Subcutaneous abdominal adipose tissue (tissue), 5 donors: ENCODE results near the gene USP54.

Experiments
- H3K27ac ChIP-seq: one replicate; pipeline ENCODE4 v1.7.0; 2013; ENCODE audit warnings: low read depth, mild to moderate bottlenecking, inconsistent platforms, low read length, moderate library complexity
- H3K27me3 ChIP-seq, 5 donors: one replicate each; pipeline ENCODE4 v1.7.0; 2013; ENCODE audit warnings: low read length in 5 of 5, inconsistent platforms in 1 of 5; ENCODE audit not compliant: control insufficient read depth in 5 of 5, insufficient read depth in 4 of 5
- H3K36me3 ChIP-seq, 5 donors: one replicate each; pipeline ENCODE4 v1.7.0; 2013; ENCODE audit warnings: low read length in 5 of 5; ENCODE audit not compliant: control insufficient read depth in 5 of 5, insufficient read depth in 5 of 5
- H3K4me1 ChIP-seq, 5 donors: one replicate each; pipeline ENCODE4 v1.7.0; 2013; ENCODE audit warnings: low read length in 5 of 5, mild to moderate bottlenecking in 3 of 5, moderate library complexity in 1 of 5; ENCODE audit not compliant: control insufficient read depth in 5 of 5, insufficient read depth in 5 of 5
- H3K4me3 ChIP-seq, 5 donors: one replicate each; pipeline ENCODE4 v1.7.0; 2013; ENCODE audit warnings: low read length in 5 of 5, low read depth in 1 of 5
- H3K9ac ChIP-seq, 5 donors: one replicate each; pipeline ENCODE4 v1.7.0; 2013; ENCODE audit warnings: low read length in 5 of 5, mild to moderate bottlenecking in 4 of 5, moderate library complexity in 3 of 5
- H3K9me3 ChIP-seq, 5 donors: one replicate each; pipeline ENCODE4 v1.7.0; 2013; ENCODE audit warnings: low read length in 5 of 5; ENCODE audit not compliant: control insufficient read depth in 5 of 5
- donor health status: healthy.
- donor health status: healthy.
- donor health status: healthy.
- donor health status: healthy.
- donor health status: healthy.

The USP54 gene

DNA sequence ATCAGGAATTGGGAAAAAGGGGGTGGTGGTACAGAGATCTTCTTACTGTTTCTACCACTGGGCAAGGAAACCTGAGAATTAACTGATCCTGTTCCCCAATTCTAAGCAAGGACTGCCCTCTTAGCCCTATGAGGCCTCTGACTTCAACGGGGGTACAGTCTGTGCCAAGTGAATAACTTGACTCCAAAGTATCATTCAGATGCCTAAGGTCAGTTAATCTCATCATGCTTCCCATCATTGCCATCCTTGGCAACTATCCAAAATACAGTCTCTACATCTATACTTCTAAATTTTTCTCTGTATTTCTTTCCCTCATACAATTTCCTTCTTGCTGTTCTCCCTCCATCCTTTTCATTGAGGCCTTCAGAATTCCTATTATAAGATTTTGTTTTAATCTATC lies 105.8 kb downstream of the USP54 start:
- Histone ChIP-seq H3K4me1 (peaks cover 0 to 3% (median 0%) of the 10 kb centered on the region in 5 donors), H3K27ac (no peak overlapping the region), H3K9ac (no peak overlapping the region), H3K9me3 (no peaks in the 10 kb centered on the region), H3K27me3 (no peaks in the 10 kb centered on the region), H3K4me3 (no peak overlapping the region), H3K36me3 (peaks cover 0 to 6% (median 3%) of the 10 kb centered on the region in 5 donors)

- no peaks in the 10 kb centered on the region for H3K4me1 ChIP-seq
- H3K4me3 ChIP-seq, result no peak overlapping the region
- H3K9me3 ChIP-seq, result no peaks in the 10 kb centered on the region
- H3K27ac ChIP-seq, result no peak overlapping the region
- no peaks in the 10 kb centered on the region for H3K27me3 ChIP-seq
- peaks cover 33 to 46% (median 36%) of the 10 kb centered on the region in 5 donors for H3K36me3 ChIP-seq
- no peak overlapping the region for H3K9ac ChIP-seq
Observed at GRCh38 chr10:73480158-73480557, 111.0 kb downstream of the USP54 start.

GRCh38 chr10:73478636-73479035 lies 112.5 kb downstream of the USP54 start:
- no peak overlapping the region for H3K4me3 ChIP-seq
- no peak overlapping the region for H3K9ac ChIP-seq
- no peak overlapping the region for H3K27ac ChIP-seq
- H3K36me3 ChIP-seq, result peaks cover 39 to 52% (median 45%) of the 10 kb centered on the region in 5 donors
- no peaks in the 10 kb centered on the region for H3K4me1 ChIP-seq
- no peaks in the 10 kb centered on the region for H3K27me3 ChIP-seq
- no peaks in the 10 kb centered on the region for H3K9me3 ChIP-seq

GRCh38 chr10:73471226-73471625 lies 119.9 kb downstream of the USP54 start:
- Histone ChIP-seq H3K36me3 (peaks cover 37 to 80% (median 73%) of the 10 kb centered on the region in 5 donors), H3K27ac (no peak overlapping the region), H3K4me1 (no peaks in the 10 kb centered on the region), H3K4me3 (no peak overlapping the region), H3K27me3 (no peaks in the 10 kb centered on the region), H3K9me3 (no peaks in the 10 kb centered on the region), H3K9ac (no peak overlapping the region)

DNA sequence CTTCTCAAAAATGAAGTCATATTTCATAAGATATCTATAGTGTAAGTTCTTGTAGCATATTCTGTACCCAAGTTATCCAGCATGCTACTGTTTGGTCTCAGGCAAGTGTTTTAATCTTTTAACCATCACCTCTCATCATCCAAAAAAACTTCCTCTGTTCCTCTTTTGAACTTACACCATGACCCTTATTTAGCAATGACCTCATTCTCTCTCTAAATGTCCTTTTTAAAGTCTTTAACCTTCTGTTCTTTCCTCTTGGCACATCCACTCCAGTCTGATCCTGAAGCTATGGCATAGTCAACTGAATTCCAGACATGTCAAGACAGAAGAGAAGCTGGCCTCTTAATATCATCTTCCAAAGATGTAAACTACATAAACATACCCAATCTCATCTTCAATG lies 121.6 kb downstream of the USP54 start:
- no peak overlapping the region for H3K27ac ChIP-seq
- peaks cover 35 to 81% (median 72%) of the 10 kb centered on the region in 5 donors for H3K36me3 ChIP-seq
- H3K9me3 ChIP-seq, result no peaks in the 10 kb centered on the region
- H3K27me3 ChIP-seq, result no peaks in the 10 kb centered on the region
- no peak overlapping the region for H3K9ac ChIP-seq
- H3K4me3 ChIP-seq, result no peak overlapping the region
- H3K4me1 ChIP-seq, result no peaks in the 10 kb centered on the region

DNA sequence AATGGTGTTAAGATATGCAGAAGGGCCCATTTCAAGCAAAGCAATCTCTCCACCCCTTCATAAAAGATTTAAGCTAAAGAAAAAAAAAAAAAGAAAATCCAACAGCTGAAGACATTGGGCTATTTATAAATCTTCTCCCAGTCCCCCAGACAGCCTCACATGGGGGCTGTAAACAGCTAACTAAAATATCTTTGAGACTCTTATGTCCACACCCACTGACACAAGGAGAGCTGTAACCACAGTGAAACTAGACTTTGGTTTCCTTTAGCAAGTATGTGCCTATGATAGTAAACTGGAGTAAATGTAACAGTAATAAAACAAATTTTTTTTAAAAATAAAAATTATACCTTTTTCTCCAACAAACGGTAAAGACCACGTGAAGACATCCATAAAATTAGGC lies 123.9 kb downstream of the USP54 start:
- Histone ChIP-seq H3K9me3 (no peaks in the 10 kb centered on the region), H3K36me3 (peaks cover 41 to 73% (median 64%) of the 10 kb centered on the region in 5 donors), H3K27ac (no peak overlapping the region), H3K27me3 (no peaks in the 10 kb centered on the region), H3K4me3 (no peak overlapping the region), H3K4me1 (no peaks in the 10 kb centered on the region), H3K9ac (no peak overlapping the region)

GRCh38 chr10:73465978-73466726 lies 125.0 kb downstream of the USP54 start:
- Histone ChIP-seq H3K9ac (no peak overlapping the region), H3K27ac (no peak overlapping the region), H3K9me3 (no peaks in the 10 kb centered on the region), H3K4me1 (no peaks in the 10 kb centered on the region), H3K4me3 (no peak overlapping the region), H3K36me3 (peaks cover 40 to 73% (median 62%) of the 10 kb centered on the region in 5 donors), H3K27me3 (no peaks in the 10 kb centered on the region)

DNA sequence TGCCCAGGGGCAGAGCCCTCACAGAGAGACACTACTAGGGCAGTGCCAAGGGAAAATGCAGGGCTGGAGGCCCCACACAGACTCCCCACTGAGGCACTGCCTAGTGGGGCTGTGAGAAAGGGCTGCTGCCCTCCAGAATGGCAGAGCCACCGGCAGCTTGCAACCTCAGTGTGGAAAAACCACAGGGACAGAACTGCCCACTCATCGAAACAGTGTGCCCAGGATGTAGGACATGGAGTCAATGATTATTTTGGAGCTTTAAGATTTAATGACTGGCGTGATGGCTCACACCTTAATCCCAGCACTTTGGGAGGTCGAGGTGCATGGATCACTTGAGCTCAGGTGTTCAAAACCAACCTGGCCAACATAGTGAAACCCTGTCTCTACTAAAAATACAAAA lies 130.2 kb downstream of the USP54 start:
- no peaks in the 10 kb centered on the region for H3K4me1 ChIP-seq
- H3K4me3 ChIP-seq, result no peak overlapping the region

DNA sequence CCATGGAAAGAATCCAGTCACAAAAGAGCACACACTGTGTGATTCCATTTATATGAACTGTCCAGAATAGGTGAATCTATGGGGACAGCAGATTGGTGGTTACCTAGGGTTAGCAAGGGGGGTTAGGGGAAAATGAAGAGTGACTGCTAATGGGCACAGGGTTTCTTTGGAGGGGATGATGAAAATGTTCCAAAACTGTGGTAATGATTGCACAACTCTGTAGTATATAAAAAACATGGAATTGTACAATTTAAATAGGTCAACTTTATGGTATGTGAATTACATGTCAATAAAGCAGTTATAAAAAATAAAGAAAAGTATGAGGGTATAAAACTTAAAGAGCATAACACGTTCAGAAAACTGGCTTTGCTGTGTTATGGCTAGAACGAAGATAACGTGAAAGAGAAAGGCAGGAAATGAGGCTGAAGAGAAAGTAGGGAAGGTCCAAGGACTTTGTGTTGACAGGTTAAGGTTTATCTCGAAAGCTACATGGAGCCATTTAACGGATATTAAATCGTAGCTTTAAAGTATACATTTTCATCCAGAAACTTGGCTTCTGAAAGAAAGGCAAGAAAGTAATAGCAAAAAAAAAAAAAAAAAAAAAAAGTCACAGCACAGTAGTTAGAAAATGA lies 131.3 kb downstream of the USP54 start:
- no peaks in the 10 kb centered on the region for H3K9me3 ChIP-seq
- H3K27me3 ChIP-seq, result no peaks in the 10 kb centered on the region
- no peaks in the 10 kb centered on the region for H3K4me1 ChIP-seq
- no peak overlapping the region for H3K27ac ChIP-seq
- no peak overlapping the region for H3K9ac ChIP-seq
- peaks cover 14 to 43% (median 22%) of the 10 kb centered on the region in 5 donors for H3K36me3 ChIP-seq
- H3K4me3 ChIP-seq, result no peak overlapping the region

More for the DNA sequence above, 130.2 kb downstream of the USP54 start:
- H3K27ac ChIP-seq, result no peak overlapping the region
- no peak overlapping the region for H3K9ac ChIP-seq
- no peaks in the 10 kb centered on the region for H3K9me3 ChIP-seq
- no peaks in the 10 kb centered on the region for H3K27me3 ChIP-seq
- peaks cover 22 to 52% (median 29%) of the 10 kb centered on the region in 5 donors for H3K36me3 ChIP-seq

- Histone ChIP-seq H3K4me1 (no peaks in the 10 kb centered on the region), H3K9me3 (no peaks in the 10 kb centered on the region), H3K4me3 (no peak overlapping the region), H3K27me3 (no peaks in the 10 kb centered on the region), H3K9ac (no peak overlapping the region), H3K27ac (no peak overlapping the region), H3K36me3 (peaks cover 19 to 33% (median 27%) of the 10 kb centered on the region in 5 donors)
Observed at GRCh38 chr10:73456187-73456890, 134.8 kb downstream of the USP54 start.
